ENCODE data around the gene MRPS24.
"Not testable (repeated sequence)": the region's sequence is repeated elsewhere in the genome, so short reads cannot be mapped to it uniquely, and the experiment has no call there.

The MRPS24 gene

GRCh38 chr7:43869006-43869866 lies at the start of gene MRPS24:
Gene MRPS24, minus strand, starts transcription at chr7:43869517. Its CDS starts 22 bp downstream, at chr7:43869495.
- peak; percentile 94 for DNase-seq (ENCODE audit: low read depth)

GRCh38 chr7:43915907-43916306 lies 46.6 kb upstream of the MRPS24 start:
- no peak for DNase-seq (ENCODE audit: low read depth)

GRCh38 chr7:43914795-43915194 lies 45.5 kb upstream of the MRPS24 start:
- no peak for DNase-seq (ENCODE audit: low read depth)

DNA sequence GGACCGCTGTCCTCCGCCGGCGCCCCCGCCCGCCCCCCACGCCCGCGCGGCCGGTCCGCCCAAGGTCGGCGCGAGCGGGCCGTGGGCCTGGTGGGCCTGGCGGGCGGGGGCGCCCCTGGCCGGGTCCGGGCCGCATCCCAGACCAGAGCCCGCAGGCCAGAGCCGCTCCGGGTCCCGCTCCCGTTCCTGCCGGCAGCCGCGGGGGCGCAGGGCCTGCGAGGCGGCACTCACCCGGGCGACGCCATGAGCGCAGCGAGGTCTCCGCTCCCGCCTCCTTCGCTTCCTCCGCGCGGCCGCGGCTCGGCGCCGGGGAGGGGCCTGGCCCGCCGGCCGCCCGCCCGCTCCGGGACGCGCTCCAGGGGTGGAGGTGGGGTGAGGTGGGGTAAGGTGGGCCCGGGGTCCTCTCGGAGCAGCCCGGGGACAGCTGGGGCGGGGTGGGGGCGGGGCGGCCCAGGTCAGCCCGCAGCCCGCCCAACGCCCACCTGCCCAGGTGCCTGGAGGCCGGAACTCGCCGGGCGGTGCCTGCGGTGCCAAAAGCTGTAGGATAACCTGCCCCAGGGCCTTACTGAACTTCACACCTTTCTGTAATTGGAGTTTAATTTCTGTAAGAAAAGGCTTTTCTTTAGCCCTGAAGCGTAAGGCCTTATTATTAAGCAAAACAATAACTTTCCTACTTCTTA lies 37.2 kb upstream of the MRPS24 start, which contains the start of gene URGCP:
Gene URGCP (minus strand): TSS at position 266 of the 680 bp plus-strand sequence. CDS start 21 bp downstream, at position 245.
- no peak for DNase-seq (ENCODE audit: low read depth)

DNA sequence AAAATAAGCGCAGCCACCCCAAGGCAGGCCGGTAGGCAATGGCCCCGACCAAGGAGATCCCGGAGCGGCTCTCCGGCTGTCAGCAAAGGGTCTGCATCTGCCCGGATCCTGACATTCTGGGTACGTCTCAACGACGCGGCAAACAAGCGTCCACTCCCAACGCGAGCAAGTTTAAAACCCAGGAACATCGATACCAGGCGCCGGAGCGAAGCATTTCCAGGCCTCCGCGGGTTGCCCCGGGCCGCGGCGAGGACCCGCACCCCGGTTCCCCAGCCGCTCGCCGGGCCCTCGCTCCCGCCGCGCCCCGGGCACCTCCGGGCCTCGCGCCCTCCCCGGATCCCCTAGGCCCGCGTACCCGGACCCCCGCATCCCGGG lies 36.6 kb upstream of the MRPS24 start:
- DNase-seq (ENCODE audit: low read depth), result no peak

DNA sequence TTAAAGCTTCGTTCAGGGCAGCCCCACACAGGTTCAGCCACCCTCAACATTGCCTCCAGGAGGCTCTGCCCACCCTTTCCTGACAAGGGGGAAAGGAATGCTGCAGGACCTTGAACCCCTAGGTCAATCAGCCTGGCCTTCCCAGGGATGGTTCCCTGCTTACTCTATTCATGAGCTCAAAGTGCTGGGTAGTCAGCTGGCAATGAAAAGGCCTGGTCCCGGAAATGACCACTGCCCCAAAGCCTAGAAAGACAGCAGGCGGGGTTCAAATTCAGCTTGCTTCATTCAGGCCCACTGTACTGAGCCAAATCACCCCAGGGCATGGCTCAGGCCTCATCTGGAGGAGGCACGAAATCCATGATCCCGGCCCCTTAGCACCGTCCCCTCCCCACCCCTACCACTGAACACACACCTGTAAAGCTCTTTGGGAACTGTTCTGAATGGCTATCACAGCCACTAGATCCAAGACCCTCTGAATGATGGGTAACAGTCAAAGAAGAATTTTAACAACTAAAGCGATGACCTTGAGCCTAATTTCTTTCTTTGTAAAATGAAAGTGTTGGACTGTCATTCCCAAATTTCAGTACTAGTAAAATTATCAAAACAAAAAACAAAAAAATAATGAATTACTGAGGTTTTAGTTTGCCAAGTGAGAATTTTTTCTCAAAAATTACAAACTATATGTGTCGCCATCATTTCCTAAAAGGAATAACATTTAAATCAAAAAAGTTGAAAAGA lies 36.1 kb upstream of the MRPS24 start:
- no peak for DNase-seq (ENCODE audit: low read depth)

DNA sequence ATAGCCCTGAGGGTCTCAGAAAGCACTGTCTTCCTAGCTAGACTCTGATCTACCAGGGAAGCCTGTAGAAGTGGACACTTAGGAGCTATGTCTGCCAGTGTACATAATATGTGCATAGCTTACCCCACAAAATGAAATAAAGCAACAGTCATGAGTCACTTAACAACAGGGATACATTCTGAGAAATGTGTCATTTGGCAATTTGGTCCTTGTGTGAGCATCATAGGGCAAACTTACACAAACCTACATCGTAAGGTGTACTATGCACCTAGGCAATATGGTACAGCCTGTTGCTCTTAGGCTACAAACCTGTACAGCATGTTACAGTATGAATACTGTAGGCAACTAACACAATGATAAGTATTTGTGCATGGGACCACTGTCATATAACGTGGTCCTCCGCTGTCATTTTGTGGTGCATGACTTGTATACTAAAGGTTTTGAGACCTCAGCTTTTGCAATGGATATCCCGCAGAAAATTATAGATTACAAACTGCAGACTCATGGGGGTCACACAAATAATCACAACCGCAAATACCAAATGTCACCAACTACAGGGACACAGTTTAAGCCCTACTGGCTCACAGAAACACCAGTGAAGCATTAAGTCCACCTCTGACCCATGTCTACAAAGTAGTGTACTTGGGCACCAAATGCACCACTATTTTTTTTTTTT lies 35.4 kb upstream of the MRPS24 start:
- DNase-seq (ENCODE audit: low read depth), result no peak

DNA sequence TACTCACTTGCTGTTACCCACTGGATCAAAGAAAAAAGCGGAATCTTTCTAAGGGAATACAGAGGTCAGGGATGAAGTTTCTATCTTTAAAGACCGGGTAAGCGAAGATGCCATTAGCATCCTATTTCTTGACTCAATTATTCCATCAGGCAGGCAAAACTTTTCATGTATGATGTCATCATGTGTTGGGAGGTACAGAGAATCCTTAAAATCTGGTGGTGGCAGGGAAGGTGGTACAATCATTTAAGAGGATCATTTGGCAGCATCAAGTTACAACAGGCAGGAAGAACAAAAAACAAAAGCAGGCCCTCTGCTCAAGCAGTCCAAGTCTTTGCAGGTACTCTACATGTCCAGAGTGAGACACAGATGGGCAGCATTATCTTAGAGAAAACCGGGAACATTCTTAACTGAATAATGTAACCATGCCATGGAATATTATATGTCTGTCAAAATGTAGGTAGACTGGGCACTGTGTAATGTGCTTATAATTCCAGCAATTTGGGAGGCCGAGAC lies 33.3 kb upstream of the MRPS24 start:
- no peak for DNase-seq (ENCODE audit: low read depth)

GRCh38 chr7:43898571-43898970 lies 29.3 kb upstream of the MRPS24 start:
- not testable (repeated sequence) for DNase-seq (ENCODE audit: low read depth)

- no peak for DNase-seq (ENCODE audit: low read depth)
Measured at GRCh38 chr7:43895847-43896415, 26.6 kb upstream of the MRPS24 start.

DNA sequence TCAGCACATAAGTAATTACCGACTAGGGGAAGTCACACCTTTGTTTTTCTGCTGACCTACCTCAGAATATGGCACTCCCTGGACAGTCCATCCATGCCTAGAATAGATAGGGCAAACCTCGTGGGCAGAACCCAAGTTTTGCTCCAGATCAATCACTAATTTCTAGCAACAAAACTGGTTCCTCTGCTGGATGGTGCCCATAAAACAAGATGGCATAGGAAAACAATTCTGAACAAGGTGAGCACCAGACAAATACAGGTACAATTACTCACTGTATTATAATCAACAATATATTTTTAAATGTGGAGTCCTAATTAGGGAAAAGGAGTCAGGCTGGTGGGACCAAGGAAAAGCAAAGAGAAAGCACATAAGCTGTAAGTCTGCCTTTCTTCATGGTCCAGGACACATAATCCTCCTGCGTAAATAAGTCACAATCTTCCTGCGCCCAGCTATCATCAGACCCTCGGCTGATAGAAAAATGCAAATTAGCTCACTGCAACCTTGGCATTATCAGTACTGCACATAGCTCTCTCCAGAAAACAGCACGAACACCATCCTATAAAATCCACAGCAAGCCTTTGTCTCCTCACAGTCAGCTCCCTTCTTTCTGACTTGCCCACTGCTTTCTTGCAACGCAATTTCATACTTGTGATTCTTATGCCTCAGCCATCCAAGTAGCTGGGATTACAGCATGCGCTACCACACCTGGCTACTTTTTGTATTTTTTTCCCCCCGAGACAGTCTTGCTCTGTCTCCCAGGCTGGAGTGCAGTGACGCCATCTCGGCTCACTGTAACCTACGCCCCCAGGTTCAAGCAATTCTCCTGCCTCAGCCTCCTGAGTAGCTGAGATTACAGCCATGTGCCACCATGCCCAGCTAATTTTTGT lies 22.0 kb upstream of the MRPS24 start:
- DNase-seq (ENCODE audit: low read depth), result no peak

DNA sequence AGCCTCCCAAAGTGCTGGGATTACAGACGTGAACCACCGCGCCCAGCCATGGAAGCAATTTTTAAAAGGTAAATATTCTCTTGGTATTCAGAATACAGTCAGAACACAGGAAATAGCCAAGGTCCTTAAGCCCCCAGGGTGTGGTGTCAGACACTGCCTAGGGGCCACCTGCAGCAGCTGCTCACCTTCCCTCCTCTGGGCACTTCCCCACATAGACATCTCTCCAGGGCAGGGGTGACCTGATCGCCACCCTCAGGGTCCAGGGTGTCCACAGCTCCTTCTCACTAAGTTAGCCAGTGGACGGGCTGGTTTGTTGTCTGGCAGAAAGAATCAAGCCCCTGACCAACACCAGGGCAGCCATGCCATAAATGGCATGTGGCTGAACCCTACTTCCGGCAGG lies 21.2 kb upstream of the MRPS24 start:
- no peak for DNase-seq (ENCODE audit: low read depth)

- no peak for DNase-seq (ENCODE audit: low read depth)
Measured at GRCh38 chr7:43888993-43889945, 20.0 kb upstream of the MRPS24 start.

DNA sequence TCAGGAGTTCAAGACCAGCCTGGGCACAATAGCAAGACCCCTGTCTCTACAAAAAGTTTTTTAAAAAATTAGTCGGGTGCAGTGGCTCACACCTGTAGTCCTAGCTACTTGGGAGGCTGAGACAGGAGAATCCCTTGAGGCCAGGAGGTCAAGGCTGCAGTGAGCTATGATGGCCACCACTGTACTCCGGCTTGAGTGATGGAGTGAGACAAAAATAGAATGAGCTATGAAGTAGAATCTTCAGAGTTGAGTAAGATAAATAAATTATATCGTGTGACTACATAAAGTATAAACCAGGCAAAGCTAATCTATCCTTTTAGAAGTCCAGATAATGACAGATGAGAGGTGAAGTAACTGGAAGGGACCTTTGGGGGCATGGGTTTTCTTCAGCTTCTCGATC lies 15.3 kb upstream of the MRPS24 start:
- no peak for DNase-seq (ENCODE audit: low read depth)

GRCh38 chr7:43884209-43884608 lies 14.9 kb upstream of the MRPS24 start:
- no peak for DNase-seq (ENCODE audit: low read depth)

- DNase-seq (ENCODE audit: low read depth), result no peak
Measured at GRCh38 chr7:43880596-43880995, 11.3 kb upstream of the MRPS24 start.

DNA sequence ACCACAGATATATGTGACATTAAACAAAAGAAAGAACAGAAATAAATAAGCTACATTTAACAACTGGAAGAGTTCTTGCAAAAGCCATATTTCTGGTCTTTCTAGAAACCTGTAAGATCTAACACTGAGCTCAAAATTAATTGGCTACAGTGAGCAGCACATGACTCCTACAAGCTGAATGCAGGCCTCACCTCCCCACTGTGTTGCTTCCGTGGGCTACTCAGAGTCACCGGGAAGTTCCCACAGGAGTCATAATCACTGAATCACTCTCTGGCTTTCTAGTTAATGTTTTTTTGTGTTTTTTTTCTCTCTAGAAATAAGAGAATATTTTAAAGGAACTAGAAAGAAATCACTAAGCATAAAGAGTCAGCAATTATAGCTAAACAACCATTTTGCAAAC lies 10.2 kb upstream of the MRPS24 start:
- no peak for DNase-seq (ENCODE audit: low read depth)

DNA sequence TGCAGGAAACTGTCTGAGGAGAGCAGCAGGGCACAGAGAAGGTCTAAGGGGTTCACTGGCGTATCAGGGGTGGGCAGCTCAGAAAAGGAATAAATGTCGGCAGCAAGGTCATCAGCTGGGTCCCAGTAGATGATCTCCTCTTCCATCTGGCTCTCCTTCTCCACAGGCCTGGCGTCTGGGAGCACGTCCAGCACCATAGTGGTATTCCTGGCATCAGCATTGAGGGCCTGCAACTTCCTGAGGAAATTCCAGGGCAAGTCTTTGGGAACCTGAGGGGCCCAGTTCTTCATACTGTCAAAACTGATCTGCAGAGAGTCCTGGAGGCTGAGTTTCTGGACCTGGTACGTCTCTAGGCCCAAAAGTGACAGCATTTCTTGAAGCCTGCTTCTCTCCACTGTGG lies 9.6 kb upstream of the MRPS24 start:
- DNase-seq (ENCODE audit: low read depth), result no peak
